Hepatocyte (in vitro differentiated cells): ENCODE measurements around the gene TRIM56.
"Not testable (repeated sequence)": the region's sequence is repeated elsewhere in the genome, so short reads cannot be mapped to it uniquely, and the experiment has no call there.

Source experiments
- EZH2 ChIP-seq: fragments of 200-600 bp; sonication (generic); IDR thresholded peaks from 2 replicates; pipeline ENCODE4 v1.6.1; 2016; ENCODE audit warnings: antibody characterized with exemption, mild to moderate bottlenecking, borderline replicate concordance
- EZH2phosphoT487 ChIP-seq: fragments of 200-600 bp; sonication (generic); IDR thresholded peaks from one replicate; pipeline ENCODE4 v1.6.1; 2018; ENCODE audit warnings: antibody characterized with exemption, mild to moderate bottlenecking, low read depth, moderate library complexity; ENCODE audit not compliant: unreplicated experiment, severe bottlenecking
- TF ChIP-seq, protein P1 (sequence below): fragments of 200-600 bp; sonication (generic); IDR thresholded peaks from 2 replicates; pipeline ENCODE4 v1.5.1; 2016; ENCODE audit warnings: antibody characterized with exemption, mild to moderate bottlenecking; ENCODE audit not compliant: poor library complexity

DNA sequence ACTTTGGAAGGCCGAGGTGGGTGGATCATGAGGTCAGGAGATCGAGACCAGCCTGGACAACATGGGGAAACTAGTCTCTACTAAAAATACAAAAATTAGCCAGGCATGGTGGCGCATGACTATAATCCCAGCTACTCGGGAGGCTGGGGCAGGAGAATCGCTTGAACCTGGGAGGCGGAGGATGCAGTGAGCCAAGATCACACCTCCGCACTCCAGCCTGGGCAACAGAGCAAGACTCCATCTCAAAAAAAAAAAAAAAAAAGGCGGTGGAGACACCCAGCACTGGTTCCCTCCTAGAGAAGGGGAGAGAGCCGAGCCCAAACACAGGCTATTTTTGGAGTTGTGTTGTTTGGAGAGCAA lies 36.3 kb downstream of the TRIM56 start:
- TF ChIP-seq, protein P1, sequence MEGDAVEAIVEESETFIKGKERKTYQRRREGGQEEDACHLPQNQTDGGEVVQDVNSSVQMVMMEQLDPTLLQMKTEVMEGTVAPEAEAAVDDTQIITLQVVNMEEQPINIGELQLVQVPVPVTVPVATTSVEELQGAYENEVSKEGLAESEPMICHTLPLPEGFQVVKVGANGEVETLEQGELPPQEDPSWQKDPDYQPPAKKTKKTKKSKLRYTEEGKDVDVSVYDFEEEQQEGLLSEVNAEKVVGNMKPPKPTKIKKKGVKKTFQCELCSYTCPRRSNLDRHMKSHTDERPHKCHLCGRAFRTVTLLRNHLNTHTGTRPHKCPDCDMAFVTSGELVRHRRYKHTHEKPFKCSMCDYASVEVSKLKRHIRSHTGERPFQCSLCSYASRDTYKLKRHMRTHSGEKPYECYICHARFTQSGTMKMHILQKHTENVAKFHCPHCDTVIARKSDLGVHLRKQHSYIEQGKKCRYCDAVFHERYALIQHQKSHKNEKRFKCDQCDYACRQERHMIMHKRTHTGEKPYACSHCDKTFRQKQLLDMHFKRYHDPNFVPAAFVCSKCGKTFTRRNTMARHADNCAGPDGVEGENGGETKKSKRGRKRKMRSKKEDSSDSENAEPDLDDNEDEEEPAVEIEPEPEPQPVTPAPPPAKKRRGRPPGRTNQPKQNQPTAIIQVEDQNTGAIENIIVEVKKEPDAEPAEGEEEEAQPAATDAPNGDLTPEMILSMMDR = not testable (repeated sequence)
- TF ChIP-seq EZH2, EZH2phosphoT487: not testable (repeated sequence)
